Parathyroid adenoma (tissue), 2 donors: Measurements from ENCODE around the gene ZBED5.
"Not testable (repeated sequence)": the region's sequence is repeated elsewhere in the genome, so short reads cannot be mapped to it uniquely, and the experiment has no call there.

Experiments used
- H2AFZ ChIP-seq: fragments of 300-600 bp; sonication (generic); one replicate; pipeline ENCODE4 v1.7.0; 2017; ENCODE audit warnings: antibody characterized with exemption, mild to moderate bottlenecking
- H3K27ac ChIP-seq: fragments of 300-600 bp; sonication (generic); one replicate; pipeline ENCODE4 v1.7.0; 2017
- H3K27me3 ChIP-seq: fragments of 300-600 bp; sonication (generic); one replicate; pipeline ENCODE4 v1.7.0; 2017; ENCODE audit warnings: low read length; ENCODE audit not compliant: control insufficient read depth, insufficient read depth
- H3K36me3 ChIP-seq: fragments of 300-600 bp; sonication (generic); one replicate; pipeline ENCODE4 v1.7.0; 2017; ENCODE audit warnings: low read length; ENCODE audit not compliant: control insufficient read depth, insufficient read depth
- H3K4me1 ChIP-seq: fragments of 300-600 bp; sonication (generic); one replicate; pipeline ENCODE4 v1.7.0; 2017; ENCODE audit warnings: control low read depth
- H3K4me2 ChIP-seq: fragments of 300-600 bp; sonication (generic); one replicate; pipeline ENCODE4 v1.7.0; 2017; ENCODE audit warnings: low read length
- H3K4me3 ChIP-seq: fragments of 300-600 bp; sonication (generic); one replicate; pipeline ENCODE4 v1.7.0; 2017; ENCODE audit warnings: low read depth, low read length
- H3K79me2 ChIP-seq: fragments of 300-600 bp; sonication (generic); one replicate; pipeline ENCODE4 v1.7.0; 2017; ENCODE audit warnings: control low read depth
- H3K9ac ChIP-seq: fragments of 300-600 bp; sonication (generic); one replicate; pipeline ENCODE4 v1.7.0; 2017; ENCODE audit warnings: mild to moderate bottlenecking
- H3K9me3 ChIP-seq: fragments of 300-600 bp; sonication (generic); one replicate; pipeline ENCODE4 v1.7.0; 2017; ENCODE audit warnings: low read length; ENCODE audit not compliant: control insufficient read depth
- CTCF ChIP-seq: fragments of 300-600 bp; sonication (generic); IDR thresholded peaks from one replicate; pipeline ENCODE4 v1.7.0; 2017; ENCODE audit warnings: antibody characterized with exemption, mild to moderate bottlenecking
- donor health status: primary hyperparathyroidism.

ZBED5 gene

GRCh38 chr11:10844356-10844755 lies 13.5 kb downstream of the ZBED5 start:
- no peaks in the 10 kb centered on the region for H3K27me3 ChIP-seq
- H3K4me1 ChIP-seq, result no peaks in the 10 kb centered on the region
- H3K4me2 ChIP-seq, result no peak overlapping the region
- no peak overlapping the region for H2AFZ ChIP-seq
- no peak overlapping the region for H3K4me3 ChIP-seq
- no peaks in the 10 kb centered on the region for H3K9me3 ChIP-seq
- no peak for TF ChIP-seq CTCF
- H3K9ac ChIP-seq, result no peak overlapping the region
- H3K27ac ChIP-seq, result no peak overlapping the region
- H3K36me3 ChIP-seq, result no peaks in the 10 kb centered on the region
- no peaks in the 10 kb centered on the region for H3K79me2 ChIP-seq

GRCh38 chr11:10838881-10839280 lies 19.0 kb downstream of the ZBED5 start:
- no peaks in the 10 kb centered on the region for H3K36me3 ChIP-seq
- H2AFZ ChIP-seq, result no peak overlapping the region
- H3K4me1 ChIP-seq, result no peaks in the 10 kb centered on the region
- H3K79me2 ChIP-seq, result no peaks in the 10 kb centered on the region
- H3K27ac ChIP-seq, result no peak overlapping the region
- H3K9ac ChIP-seq, result no peak overlapping the region
- no peaks in the 10 kb centered on the region for H3K9me3 ChIP-seq
- no peaks in the 10 kb centered on the region for H3K27me3 ChIP-seq
- no peak overlapping the region for H3K4me2 ChIP-seq
- H3K4me3 ChIP-seq, result no peak overlapping the region
- TF ChIP-seq CTCF, result no peak

DNA sequence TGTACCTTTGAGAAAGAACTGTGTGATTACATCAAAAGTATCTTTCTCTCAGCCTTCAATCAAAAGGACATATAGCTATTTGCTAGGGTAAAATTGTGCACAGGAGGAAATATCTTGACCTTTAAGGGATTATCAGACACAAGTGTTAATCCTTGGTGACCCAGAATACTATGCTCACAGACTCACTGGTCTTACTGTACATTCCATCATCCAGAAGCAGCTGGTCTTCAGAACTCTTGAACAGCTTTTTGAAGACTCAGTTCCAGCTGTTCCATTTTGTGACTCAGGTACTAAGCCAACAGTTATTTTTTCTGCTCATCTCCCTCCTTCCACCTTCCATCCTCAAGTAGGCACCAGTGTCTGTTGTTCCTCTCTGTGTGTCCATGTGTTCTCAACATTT lies 19.8 kb downstream of the ZBED5 start:
- no peak overlapping the region for H2AFZ ChIP-seq
- H3K4me3 ChIP-seq, result no peak overlapping the region
- H3K4me1 ChIP-seq, result no peaks in the 10 kb centered on the region
- H3K36me3 ChIP-seq, result no peaks in the 10 kb centered on the region
- H3K9ac ChIP-seq, result no peak overlapping the region
- no peak overlapping the region for H3K4me2 ChIP-seq
- no peaks in the 10 kb centered on the region for H3K27me3 ChIP-seq
- H3K27ac ChIP-seq, result no peak overlapping the region
- H3K79me2 ChIP-seq, result no peaks in the 10 kb centered on the region
- no peak for TF ChIP-seq CTCF
- H3K9me3 ChIP-seq, result no peaks in the 10 kb centered on the region

DNA sequence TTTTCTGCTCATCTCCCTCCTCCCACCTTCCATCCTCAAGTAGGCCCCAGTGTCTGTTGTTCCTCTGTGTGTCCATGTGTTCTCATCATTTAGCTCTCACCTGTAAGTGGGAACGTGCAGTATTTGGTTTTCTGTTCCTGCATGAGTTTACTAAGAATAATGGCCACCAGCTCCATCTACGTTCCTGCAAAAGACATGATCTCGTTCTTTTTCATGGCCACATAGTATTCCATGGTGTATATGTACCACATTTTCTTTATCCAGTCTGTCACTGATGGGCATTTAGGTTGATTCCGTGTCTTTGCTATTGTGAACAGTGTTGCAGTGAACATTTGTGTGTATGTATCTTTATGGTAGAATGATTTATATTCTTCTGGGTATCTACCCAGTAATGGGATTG lies 21.0 kb downstream of the ZBED5 start:
- H3K9me3 ChIP-seq, result not testable (repeated sequence)

DNA sequence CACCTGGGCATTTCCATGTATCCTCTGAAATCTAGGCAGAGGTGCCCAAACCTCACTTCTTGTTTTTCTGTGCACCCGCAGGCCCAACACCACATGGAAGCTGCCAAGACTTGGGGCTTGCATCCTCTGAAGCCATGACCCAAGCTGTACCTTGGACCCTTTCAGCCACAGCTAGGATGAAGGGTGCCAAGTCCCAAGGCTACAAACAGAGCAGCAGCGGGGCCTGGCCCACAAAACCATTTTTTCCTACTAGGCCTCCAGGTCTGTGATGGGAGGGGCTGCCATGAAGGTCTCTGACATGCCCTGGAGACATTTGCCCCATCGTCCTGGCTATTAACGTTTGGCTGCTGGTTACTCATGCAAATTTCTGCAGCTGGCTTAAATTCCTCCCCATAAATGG lies 28.7 kb downstream of the ZBED5 start:
- H3K36me3 ChIP-seq, result no peaks in the 10 kb centered on the region
- no peak overlapping the region for H3K27ac ChIP-seq
- no peak overlapping the region for H3K4me3 ChIP-seq
- no peaks in the 10 kb centered on the region for H3K9me3 ChIP-seq
- no peak overlapping the region for H3K9ac ChIP-seq
- no peaks in the 10 kb centered on the region for H3K79me2 ChIP-seq
- no peak overlapping the region for H3K4me2 ChIP-seq
- no peaks in the 10 kb centered on the region for H3K4me1 ChIP-seq
- TF ChIP-seq CTCF, result no peak
- no peak overlapping the region for H2AFZ ChIP-seq
- H3K27me3 ChIP-seq, result no peaks in the 10 kb centered on the region

More for the DNA sequence above, 21.0 kb downstream of the ZBED5 start:
- not testable (repeated sequence) for H3K79me2 ChIP-seq, H3K9ac ChIP-seq, H3K4me3 ChIP-seq, H3K4me2 ChIP-seq, H3K4me1 ChIP-seq, H3K36me3 ChIP-seq, H2AFZ ChIP-seq, H3K27me3 ChIP-seq, H3K27ac ChIP-seq
